Jurkat, Clone E6-1 (cell line): ENCODE data around the gene FNBP1L.
"Not testable (repeated sequence)": the region's sequence is repeated elsewhere in the genome, so short reads cannot be mapped to it uniquely, and the experiment has no call there.

Experiments
- DNase-seq: peaks from one replicate; pipeline ENCODE4 v3.0.0-alpha.2; 2011; ENCODE audit warnings: low read depth, low spot score
- H3K4me3 ChIP-seq: 2 replicates; pipeline ENCODE4 v1.5.1; 2011; ENCODE audit warnings: mild to moderate bottlenecking, low read length, control low read depth, moderate library complexity

FNBP1L gene

GRCh38 chr1:93578911-93579825 is 131.2 kb downstream of the FNBP1L start:
- H3K4me3 ChIP-seq = no peak overlapping the region
- no peak for DNase-seq

DNA sequence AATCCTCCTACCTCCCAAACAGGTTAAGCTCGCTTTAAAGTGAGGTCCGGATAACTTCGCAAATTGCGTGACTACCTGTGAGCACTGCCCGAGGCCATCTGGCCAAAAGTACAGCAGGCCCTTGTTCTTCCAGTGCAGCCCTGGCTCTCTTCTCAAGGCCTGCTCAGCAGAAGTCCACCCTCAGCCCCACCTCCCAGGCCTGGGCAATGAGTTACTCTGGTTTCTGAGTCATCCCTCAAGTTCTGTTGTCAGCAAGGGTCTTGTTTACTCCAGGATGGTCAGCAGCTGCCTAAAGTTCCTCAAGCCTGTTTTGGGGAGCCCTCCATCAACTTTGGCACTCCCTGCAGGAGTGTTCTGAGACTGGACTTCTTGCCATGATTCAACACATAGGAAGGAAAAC is 132.0 kb downstream of the FNBP1L start:
- H3K4me3 ChIP-seq = no peak overlapping the region
- DNase-seq = no peak

- no peak overlapping the region for H3K4me3 ChIP-seq
- no peak for DNase-seq
These were observed 134.3 kb downstream of the FNBP1L start for GRCh38 chr1:93581917-93582850.

GRCh38 chr1:93584261-93585003 is 136.5 kb downstream of the FNBP1L start:
- H3K4me3 ChIP-seq = no peak overlapping the region
- no peak for DNase-seq

GRCh38 chr1:93585059-93585966 is 137.4 kb downstream of the FNBP1L start:
- DNase-seq = no peak

GRCh38 chr1:93587354-93587753 is 139.4 kb downstream of the FNBP1L start:
- no peak overlapping the region for H3K4me3 ChIP-seq
- DNase-seq = no peak

More at GRCh38 chr1:93585059-93585966, 137.4 kb downstream of the FNBP1L start:
- H3K4me3 ChIP-seq = no peak overlapping the region

GRCh38 chr1:93588206-93588605 is 140.3 kb downstream of the FNBP1L start:
- DNase-seq = no peak
- no peak overlapping the region for H3K4me3 ChIP-seq

GRCh38 chr1:93588955-93589354 is 141.0 kb downstream of the FNBP1L start:
- no peak for DNase-seq
- H3K4me3 ChIP-seq = no peak overlapping the region

DNA sequence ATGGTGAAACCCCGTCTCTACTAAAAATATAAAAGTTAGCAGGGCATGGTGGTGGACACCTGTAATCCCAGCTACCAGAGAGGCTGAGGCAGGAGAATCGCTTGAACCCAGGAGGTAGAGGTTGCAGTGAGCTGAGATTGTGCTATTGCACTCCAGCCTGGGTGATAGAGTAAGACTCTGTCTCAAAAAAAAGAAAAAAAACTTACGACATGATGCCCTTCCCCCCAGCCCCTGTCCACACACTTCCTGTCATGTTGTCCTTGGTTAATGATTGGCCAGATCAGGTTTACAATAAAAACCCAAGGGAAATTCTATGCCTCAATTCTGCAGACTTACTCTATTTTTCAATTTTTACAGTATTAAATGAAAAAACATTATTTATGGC is 143.4 kb downstream of the FNBP1L start:
- not testable (repeated sequence) for H3K4me3 ChIP-seq, DNase-seq

DNA sequence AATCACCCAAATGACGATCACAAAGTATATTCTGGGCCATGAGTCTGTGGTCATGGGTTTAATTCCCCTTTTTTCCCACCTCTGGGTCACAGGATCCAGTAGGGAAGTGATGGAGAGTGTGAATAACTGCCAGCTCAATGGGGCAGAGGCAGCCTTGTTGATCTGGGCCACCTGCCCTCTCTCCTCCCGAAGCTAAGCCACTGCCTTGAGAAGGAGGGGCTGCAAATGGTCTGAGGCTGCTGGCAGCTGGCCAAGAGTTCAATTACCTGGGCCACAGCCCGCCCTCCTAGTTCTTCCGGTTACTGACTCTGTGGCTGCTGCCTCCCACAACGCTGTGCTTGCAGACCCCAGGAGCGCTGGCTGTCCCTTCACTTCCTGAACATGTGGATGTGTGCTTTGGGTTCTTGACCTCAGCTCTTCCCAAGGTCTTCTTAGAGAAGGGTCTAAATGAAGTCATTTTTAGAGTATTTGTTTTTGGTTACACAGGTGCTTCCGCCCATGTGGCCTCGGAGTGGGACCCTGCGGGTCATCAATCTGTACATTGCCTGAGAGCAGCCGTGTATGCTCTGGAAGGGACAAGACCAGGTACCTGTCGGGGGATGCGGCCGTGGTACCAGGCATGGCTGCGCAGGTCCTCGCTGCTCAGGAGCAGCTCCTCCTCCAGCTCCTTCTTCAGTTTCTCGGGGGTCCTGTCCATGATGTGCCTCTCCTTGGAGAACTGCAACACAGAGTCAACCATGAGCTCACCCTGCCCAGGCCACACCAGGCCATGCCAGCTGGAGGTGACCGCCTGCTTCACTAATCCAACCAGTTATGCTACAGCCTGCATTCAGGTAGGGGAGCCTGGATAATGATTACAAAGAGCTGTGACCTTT is 144.0 kb downstream of the FNBP1L start:
- peak; percentile 89 for DNase-seq
- no peak overlapping the region for H3K4me3 ChIP-seq

- DNase-seq = no peak
- no peak overlapping the region for H3K4me3 ChIP-seq
These were observed 144.6 kb downstream of the FNBP1L start for GRCh38 chr1:93592551-93592949.

GRCh38 chr1:93593854-93594602 is 146.1 kb downstream of the FNBP1L start:
- H3K4me3 ChIP-seq = no peak overlapping the region
- no peak for DNase-seq

- no peak for DNase-seq
- no peak overlapping the region for H3K4me3 ChIP-seq
These were observed 146.6 kb downstream of the FNBP1L start for GRCh38 chr1:93594603-93594880.

GRCh38 chr1:93595266-93595665 is 147.3 kb downstream of the FNBP1L start:
- no peak overlapping the region for H3K4me3 ChIP-seq
- no peak for DNase-seq

DNA sequence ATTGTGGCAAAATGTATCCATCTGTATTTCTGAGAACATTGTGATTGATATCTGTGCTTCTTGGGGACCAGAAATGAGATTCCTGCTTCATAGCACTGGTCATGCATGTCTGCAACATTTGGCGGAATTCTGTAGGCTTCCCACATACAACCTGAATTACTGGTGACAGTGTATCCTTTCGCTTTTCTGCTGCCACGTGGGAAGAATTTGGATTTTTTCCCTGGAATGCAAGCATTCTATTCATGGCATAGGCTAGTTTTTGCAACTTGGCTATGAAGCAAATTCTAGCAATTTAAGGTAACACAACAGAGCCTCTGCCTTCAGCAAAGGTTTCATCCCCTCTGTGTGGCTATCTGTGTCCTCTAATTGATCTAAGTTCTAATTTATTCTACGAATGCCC is 147.8 kb downstream of the FNBP1L start:
- no peak for DNase-seq
- no peak overlapping the region for H3K4me3 ChIP-seq

DNA sequence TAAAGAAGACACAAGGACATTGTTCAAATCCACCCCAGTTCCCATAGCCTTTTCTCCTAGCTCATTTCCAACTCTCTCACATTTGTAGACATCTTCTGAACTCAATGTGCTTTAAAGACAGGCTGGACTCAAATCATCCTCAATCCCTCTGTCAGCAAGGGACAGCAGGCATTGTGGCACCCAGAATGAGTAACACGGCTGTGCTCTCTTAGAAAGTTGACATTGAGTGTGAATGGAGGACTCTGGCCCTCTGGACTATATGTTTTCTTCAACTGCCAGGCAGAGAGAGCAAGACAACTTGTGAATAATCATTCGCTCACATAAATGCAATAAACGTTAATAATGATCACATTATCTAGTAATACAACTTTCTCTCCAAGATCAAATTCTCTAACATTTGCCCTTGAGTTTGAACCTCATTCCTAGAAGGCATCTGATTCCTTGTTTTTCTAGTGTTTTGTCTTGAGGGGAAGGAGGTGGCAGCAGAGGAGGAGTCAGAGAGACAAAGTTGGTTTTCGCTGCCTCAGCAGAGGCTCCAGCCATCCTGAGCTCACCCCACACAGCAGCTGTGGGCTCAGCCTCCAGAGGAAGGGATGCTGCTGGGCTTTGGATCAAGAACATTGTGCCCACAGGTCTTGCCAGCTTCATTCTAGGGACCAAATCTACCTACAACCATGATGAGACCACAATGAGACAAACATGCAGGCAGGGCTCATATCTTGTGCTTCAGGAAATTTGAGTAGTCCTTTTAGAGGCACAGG is 148.6 kb downstream of the FNBP1L start:
- no peak overlapping the region for H3K4me3 ChIP-seq
- no peak for DNase-seq
